Breast epithelium (tissue), 3 donors: ENCODE data around the gene STARD10.

ENCODE experiments used
- CTCF ChIP-seq, 3 donors: fragments of 450-650 bp; IDR thresholded peaks; one replicate each; pipeline ENCODE4 v1.5.1; 2016 to 2017; ENCODE audit warnings: antibody characterized with exemption in 3 of 3, mild to moderate bottlenecking in 3 of 3, moderate library complexity in 3 of 3
- POLR2A ChIP-seq: fragments of 450-650 bp; IDR thresholded peaks from one replicate; pipeline ENCODE4 v1.6.1; 2016; ENCODE audit warnings: antibody characterized with exemption, mild to moderate bottlenecking, moderate library complexity
- POLR2AphosphoS5 ChIP-seq, 3 donors: sonication (generic); formaldehyde crosslinking; IDR thresholded peaks; one replicate each; pipeline ENCODE4 v1.6.1; 2017; ENCODE audit warnings: antibody characterized with exemption in 3 of 3

DNA sequence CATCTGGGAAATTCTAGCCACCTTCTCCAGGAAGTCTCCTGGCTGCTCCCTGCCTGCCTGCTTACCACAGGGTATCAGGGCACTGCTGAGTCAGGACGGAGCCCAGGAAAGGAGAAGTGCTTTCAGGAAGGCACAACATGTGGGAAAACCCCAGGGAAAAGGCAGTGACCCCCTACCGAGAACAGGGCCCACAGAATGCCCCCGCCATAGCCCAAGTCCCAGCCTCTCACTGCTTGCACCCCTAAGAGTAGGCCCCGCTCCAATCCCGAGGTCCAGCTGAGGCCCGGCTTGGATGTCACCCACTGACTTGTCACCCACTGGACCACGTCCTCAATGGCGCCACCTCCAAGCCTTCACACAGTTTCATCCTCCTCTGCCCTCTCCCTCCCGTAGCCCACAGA lies 75.7 kb downstream of the STARD10 start:
- TF ChIP-seq POLR2AphosphoS5 (IDR thresholded peaks at IDR 0.05) (no peak), CTCF (IDR thresholded peaks at IDR 0.05) (no peak), POLR2A (no peak)
